ENCODE results near the gene HNRNPUL1. TPM values are rescaled to one million over a fixed set of nuclear protein-coding genes. Genes with fewer than 3 reads are reported as not detected.

HNRNPUL1 gene
- total and polyA plus RNA-seq, 12 donors: 55.5 to 151 (median 106) TPM

GRCh38 chr19:41352279-41352608, 88.1 kb downstream of the HNRNPUL1 start:
- intact Hi-C loops (cut with DNase I): loop anchor here in 9 of 10 donors (1.0 to 10.0 kb wide), 8 partner anchors 25 to 145 kb away; partner anchors contain the start of genes CCDC97 (in 6 of the 9), DMAC2 (in 1 of the 9), ERICH4 (in 1 of the 9) and HNRNPUL1 (in 1 of the 9)
- Histone ChIP-seq H3K9me3 (no peaks in the 10 kb centered on the region), H3K27me3 (peaks cover 0 to 5% (median 0%) of the 10 kb centered on the region in 7 donors), H3K27ac (peak overlapping the region; percentile 81 to 98 (median 92)), H3K36me3 (peaks cover 0 to 17% (median 2%) of the 10 kb centered on the region in 9 donors), H3K4me1 (peaks cover 0 to 66% (median 43%) of the 10 kb centered on the region in 9 donors), H3K4me3 (peak overlapping the region; percentile 63 to 98 (median 79))
- 0 to 1% methylated on average over 12 of the region's 12 CpGs for WGBS, 2 donors
- no peak for ATAC-seq
- TF ChIP-seq CTCF (IDR thresholded peaks at IDR 0.05): no peak
- no peak for DNase-seq

GRCh38 chr19:41352609-41353465, 88.7 kb downstream of the HNRNPUL1 start:
- TF ChIP-seq CTCF (IDR thresholded peaks at IDR 0.05): peak in 8 of 9 donors; percentile 33 to 76 (median 58)
- intact Hi-C loops (cut with DNase I): loop anchor here in 9 of 10 donors (1.0 to 10.0 kb wide), 8 partner anchors 26 to 146 kb away; partner anchors contain the start of genes CCDC97 (in 6 of the 9), DMAC2 (in 1 of the 9), ERICH4 (in 1 of the 9) and HNRNPUL1 (in 1 of the 9)
- H3K27me3 ChIP-seq: peaks cover 0 to 5% (median 0%) of the 10 kb centered on the region in 7 donors
- H3K9me3 ChIP-seq: no peaks in the 10 kb centered on the region
- peaks cover 0 to 69% (median 43%) of the 10 kb centered on the region in 9 donors for H3K4me1 ChIP-seq
- peak overlapping the region; percentile 81 to 98 (median 92) for H3K27ac ChIP-seq
- 0 to 1% methylated on average over 70 to 71 of the region's 71 CpGs for WGBS, 2 donors
- ATAC-seq (peak; percentile 9 to 46 (median 36)), DNase-seq (peak; percentile 63 to 74)
- H3K4me3 ChIP-seq: peak overlapping the region; percentile 63 to 98 (median 79)
- H3K36me3 ChIP-seq: peaks cover 0 to 12% (median 0%) of the 10 kb centered on the region in 9 donors

GRCh38 chr19:41353466-41354342, 89.5 kb downstream of the HNRNPUL1 start, which contains the start of gene TGFB1:
TSS of gene TGFB1 (minus strand) at chr19:41353922. CDS start at chr19:41353044, 878 bp downstream.
- peak within 1 kb of the TSS; percentile 63 to 98 (median 79) for H3K4me3 ChIP-seq
- peaks cover 0 to 3% (median 0%) of the 10 kb centered on the region in 9 donors for H3K36me3 ChIP-seq
- DNase-seq (peak; percentile 89 to 91), ATAC-seq (peak; percentile 59 to 85 (median 74))
- H3K27ac ChIP-seq: peak within 1 kb of the TSS; percentile 81 to 98 (median 92)
- intact Hi-C loops (cut with DNase I): loop anchor here in 9 of 10 donors (2.0 to 10.0 kb wide), 7 partner anchors 27 to 146 kb away; partner anchors contain the start of genes CCDC97 (in 6 of the 9), DMAC2 (in 1 of the 9), ERICH4 (in 1 of the 9) and HNRNPUL1 (in 1 of the 9)
- 1% methylated on average over 61 to 77 of the region's 78 CpGs for WGBS, 2 donors
- H3K9me3 ChIP-seq: no peaks in the 10 kb centered on the region
- H3K27me3 ChIP-seq: peaks cover 0 to 5% (median 0%) of the 10 kb centered on the region in 7 donors
- peaks cover 0 to 73% (median 43%) of the 10 kb centered on the region in 9 donors for H3K4me1 ChIP-seq
- TF ChIP-seq CTCF (IDR thresholded peaks at IDR 0.05): peak; percentile 78 to 98 (median 91)

All from heart right ventricle (tissue), 16 donors.